Ovary (tissue), 3 donors: Measurements from ENCODE around the gene RNU6-7.

ENCODE experiments used
- EP300 ChIP-seq: sonication (generic); formaldehyde crosslinking; IDR thresholded peaks from one replicate; pipeline ENCODE4 v1.6.1; 2017; ENCODE audit warnings: antibody characterized with exemption
- TF ChIP-seq, protein P1 (sequence below), 3 donors: fragments of 450-650 bp in 2 of 3; fragments of 200-600 bp in 1 of 3; IDR thresholded peaks; one replicate each; pipeline versions ENCODE4 v1.5.1 to v1.8.0; 2016 to 2022; ENCODE audit warnings: antibody characterized with exemption in 3 of 3, mild to moderate bottlenecking in 1 of 3
- donor health status: DM: no; HTN: no; CAD: no.

GRCh38 chr14:32249780-32250179, 47.9 kb downstream of the RNU6-7 start:
- TF ChIP-seq, protein P1, sequence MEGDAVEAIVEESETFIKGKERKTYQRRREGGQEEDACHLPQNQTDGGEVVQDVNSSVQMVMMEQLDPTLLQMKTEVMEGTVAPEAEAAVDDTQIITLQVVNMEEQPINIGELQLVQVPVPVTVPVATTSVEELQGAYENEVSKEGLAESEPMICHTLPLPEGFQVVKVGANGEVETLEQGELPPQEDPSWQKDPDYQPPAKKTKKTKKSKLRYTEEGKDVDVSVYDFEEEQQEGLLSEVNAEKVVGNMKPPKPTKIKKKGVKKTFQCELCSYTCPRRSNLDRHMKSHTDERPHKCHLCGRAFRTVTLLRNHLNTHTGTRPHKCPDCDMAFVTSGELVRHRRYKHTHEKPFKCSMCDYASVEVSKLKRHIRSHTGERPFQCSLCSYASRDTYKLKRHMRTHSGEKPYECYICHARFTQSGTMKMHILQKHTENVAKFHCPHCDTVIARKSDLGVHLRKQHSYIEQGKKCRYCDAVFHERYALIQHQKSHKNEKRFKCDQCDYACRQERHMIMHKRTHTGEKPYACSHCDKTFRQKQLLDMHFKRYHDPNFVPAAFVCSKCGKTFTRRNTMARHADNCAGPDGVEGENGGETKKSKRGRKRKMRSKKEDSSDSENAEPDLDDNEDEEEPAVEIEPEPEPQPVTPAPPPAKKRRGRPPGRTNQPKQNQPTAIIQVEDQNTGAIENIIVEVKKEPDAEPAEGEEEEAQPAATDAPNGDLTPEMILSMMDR (IDR thresholded peaks at IDR 0.05): no peak
- no peak for TF ChIP-seq EP300
